Activated CD8-positive, alpha-beta memory T cell treated with anti-CD3 and anti-CD28 coated beads for 48 hours (primary cell): Measurements from ENCODE around the gene MAP2K6.

Source experiments
- DNase-seq, 3 experiments: peaks; one replicate each; pipeline ENCODE4 v3.0.0-alpha.2; 2020; ENCODE audit warnings: low read depth in 2 of 3, low spot score in 2 of 3

Gene MAP2K6

GRCh38 chr17:69574257-69575197 lies 160.0 kb downstream of the MAP2K6 start:
- DNase-seq: no peak

- DNase-seq: no peak
Measured at GRCh38 chr17:69575346-69575761, 160.9 kb downstream of the MAP2K6 start.

- no peak for DNase-seq
Measured at GRCh38 chr17:69577098-69577497, 162.6 kb downstream of the MAP2K6 start.

- no peak for DNase-seq
Measured at GRCh38 chr17:69578385-69578936, 164.0 kb downstream of the MAP2K6 start.

- DNase-seq: no peak
Measured at GRCh38 chr17:69579961-69580677, 165.6 kb downstream of the MAP2K6 start.

- no peak for DNase-seq
Measured at GRCh38 chr17:69581061-69581961, 166.8 kb downstream of the MAP2K6 start.

GRCh38 chr17:69588316-69588715 lies 173.8 kb downstream of the MAP2K6 start:
- no peak for DNase-seq

GRCh38 chr17:69588827-69589239 lies 174.3 kb downstream of the MAP2K6 start:
- DNase-seq: no peak

- DNase-seq: no peak
Measured at GRCh38 chr17:69590671-69591070, 176.2 kb downstream of the MAP2K6 start.

- DNase-seq: no peak
Measured at GRCh38 chr17:69592692-69593350, 178.3 kb downstream of the MAP2K6 start.

- no peak for DNase-seq
Measured at GRCh38 chr17:69593351-69593715, 178.8 kb downstream of the MAP2K6 start.

GRCh38 chr17:69593716-69594115 lies 179.2 kb downstream of the MAP2K6 start:
- DNase-seq: no peak

- DNase-seq: no peak
Measured at GRCh38 chr17:69594641-69595040, 180.1 kb downstream of the MAP2K6 start.

GRCh38 chr17:69596141-69596540 lies 181.6 kb downstream of the MAP2K6 start:
- no peak for DNase-seq

- no peak for DNase-seq
Measured at GRCh38 chr17:69597898-69598692, 183.6 kb downstream of the MAP2K6 start.

- no peak for DNase-seq
Measured at GRCh38 chr17:69602972-69603371, 188.5 kb downstream of the MAP2K6 start.
